AG04449 (cell line): ENCODE measurements around the gene SLC49A3.

Experiments
- CTCF ChIA-PET: fragments of 350-600 bp; formaldehyde crosslinking; extraction: SDS; loops from one replicate; lab custom pipeline; 2021; ENCODE audit warnings: antibody characterized with exemption; lab: Yijun Ruan, JAX
- POLR2A ChIA-PET: fragments of 400-600, 350-600 bp; formaldehyde crosslinking; extraction: SDS; loops from one replicate; lab custom pipeline; 2020; ENCODE audit warnings: antibody characterized with exemption, inconsistent platforms; lab: Yijun Ruan, JAX
- DNase-seq: peaks from one replicate; pipeline ENCODE4 v3.0.0-alpha.2; 2010; ENCODE audit warnings: low read depth, low spot score
- H3K4me3 ChIP-seq: 2 replicates; pipeline ENCODE4 v1.5.1; 2011; ENCODE audit warnings: low read depth, mild to moderate bottlenecking, control low read depth, low read length
- TF ChIP-seq, protein P1 (sequence below): IDR thresholded peaks from one replicate; pipeline ENCODE4 v1.5.1; 2011; ENCODE audit warnings: mild to moderate bottlenecking, moderate library complexity, low read length, control low read depth, inconsistent platforms; ENCODE audit not compliant: insufficient read depth; ENCODE audit errors: missing control alignments

Gene SLC49A3

GRCh38 chr4:687048-687970 is 1.6 kb downstream of the SLC49A3 start:
- no peak overlapping the region for H3K4me3 ChIP-seq
- ChIA-PET POLR2A (no interaction called here), CTCF (interaction anchor here (0.7 to 2.2 kb wide), 3 partner anchors 12 to 53 kb away, joined by 3 to 6 read pairs (median 4); partner anchors contain the start of gene ATP5ME)
- TF ChIP-seq, protein P1, sequence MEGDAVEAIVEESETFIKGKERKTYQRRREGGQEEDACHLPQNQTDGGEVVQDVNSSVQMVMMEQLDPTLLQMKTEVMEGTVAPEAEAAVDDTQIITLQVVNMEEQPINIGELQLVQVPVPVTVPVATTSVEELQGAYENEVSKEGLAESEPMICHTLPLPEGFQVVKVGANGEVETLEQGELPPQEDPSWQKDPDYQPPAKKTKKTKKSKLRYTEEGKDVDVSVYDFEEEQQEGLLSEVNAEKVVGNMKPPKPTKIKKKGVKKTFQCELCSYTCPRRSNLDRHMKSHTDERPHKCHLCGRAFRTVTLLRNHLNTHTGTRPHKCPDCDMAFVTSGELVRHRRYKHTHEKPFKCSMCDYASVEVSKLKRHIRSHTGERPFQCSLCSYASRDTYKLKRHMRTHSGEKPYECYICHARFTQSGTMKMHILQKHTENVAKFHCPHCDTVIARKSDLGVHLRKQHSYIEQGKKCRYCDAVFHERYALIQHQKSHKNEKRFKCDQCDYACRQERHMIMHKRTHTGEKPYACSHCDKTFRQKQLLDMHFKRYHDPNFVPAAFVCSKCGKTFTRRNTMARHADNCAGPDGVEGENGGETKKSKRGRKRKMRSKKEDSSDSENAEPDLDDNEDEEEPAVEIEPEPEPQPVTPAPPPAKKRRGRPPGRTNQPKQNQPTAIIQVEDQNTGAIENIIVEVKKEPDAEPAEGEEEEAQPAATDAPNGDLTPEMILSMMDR, result no peak
- no peak for DNase-seq

DNA sequence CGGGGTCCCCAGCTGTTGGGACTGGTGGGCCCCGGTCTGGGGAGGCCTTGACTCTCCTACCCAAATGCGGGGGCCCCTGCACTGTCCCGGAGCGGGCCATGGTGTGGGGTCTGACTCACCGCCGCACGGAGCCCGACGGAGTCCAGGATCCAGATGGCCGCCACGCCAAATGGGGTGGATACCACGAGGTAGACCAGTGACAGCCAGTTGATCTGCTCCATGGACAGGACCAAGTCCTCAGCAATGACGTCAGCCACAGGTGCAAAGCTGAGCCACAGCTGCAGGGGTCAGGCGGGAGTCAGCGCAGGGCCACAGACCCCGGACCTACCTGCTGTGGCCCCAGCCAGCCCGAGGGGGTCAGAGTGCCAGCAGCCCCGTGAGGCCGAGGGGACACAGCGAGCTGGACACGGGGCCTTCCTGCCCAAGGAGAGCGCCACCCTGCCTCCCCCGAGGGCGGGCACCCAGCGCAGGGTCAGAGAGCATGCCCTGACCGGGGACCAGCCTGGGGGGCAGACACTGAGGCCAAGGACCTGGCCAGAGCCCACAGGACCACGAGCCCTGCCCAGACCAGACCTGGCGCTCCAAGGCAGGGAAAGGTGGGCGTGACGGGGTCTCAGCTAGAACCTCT is 2.4 kb downstream of the SLC49A3 start:
- CTCF ChIA-PET, result interaction anchor here (0.9 to 2.2 kb wide), 2 partner anchors 11 to 13 kb away, joined by 4 to 6 read pairs; partner anchors contain the start of gene ATP5ME

GRCh38 chr4:685679-686412 is 3.1 kb downstream of the SLC49A3 start:
- POLR2A ChIA-PET, result no interaction called here
- TF ChIP-seq, protein P1, result no peak
- CTCF ChIA-PET, result interaction anchor here (2.2 kb wide), 1 partner anchor 10 kb away, joined by 6 read pairs; no protein-coding TSS in a partner anchor
- DNase-seq, result no peak
- H3K4me3 ChIP-seq, result no peak overlapping the region

More for the DNA sequence above, 2.4 kb downstream of the SLC49A3 start:
- TF ChIP-seq, protein P1, result no peak
- no peak overlapping the region for H3K4me3 ChIP-seq
- DNase-seq, result no peak
- POLR2A ChIA-PET, result no interaction called here

DNA sequence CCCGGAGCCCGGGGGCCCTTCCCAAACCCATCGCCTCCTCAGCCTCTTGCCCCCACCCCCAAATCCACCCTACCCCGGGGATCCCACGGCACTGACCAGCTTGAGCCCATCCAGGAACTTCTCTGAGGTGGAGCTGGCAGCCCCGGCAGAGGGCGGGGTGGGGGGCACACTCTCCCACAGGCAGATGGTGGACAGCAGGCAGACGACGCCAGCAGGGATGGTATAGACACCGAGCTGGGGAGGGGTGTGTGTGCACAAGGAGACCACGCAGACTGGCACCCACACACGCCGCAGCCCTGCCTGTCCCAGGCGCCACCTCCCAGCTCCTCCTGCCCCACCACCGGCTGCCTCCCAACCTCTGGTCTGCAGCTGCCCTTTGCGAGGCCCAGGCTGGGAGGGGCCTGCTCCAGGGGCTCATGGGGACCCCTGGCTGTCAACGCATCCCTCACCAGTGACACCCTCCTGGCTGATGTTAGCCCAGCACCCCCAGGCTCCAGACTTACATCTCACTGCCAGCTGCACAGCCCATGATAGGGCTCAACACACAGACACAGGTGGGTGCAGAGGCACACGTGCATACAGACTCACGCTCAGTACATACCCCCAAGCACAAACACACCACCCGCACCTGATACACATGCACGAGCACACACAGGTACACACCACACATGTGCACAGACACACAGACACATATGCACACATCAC is 4.2 kb downstream of the SLC49A3 start:
- POLR2A ChIA-PET, result interaction anchor here (1.4 kb wide), 1 partner anchor 10 kb away, joined by 3 read pairs; the partner anchor contains the start of genes ATP5ME and MYL5
- CTCF ChIA-PET, result interaction anchor here (0.8 to 2.3 kb wide), 6 partner anchors 10 to 302 kb away, joined by 3 to 25 read pairs (median 4); partner anchors contain the start of genes ATP5ME, IDUA and MYL5

GRCh38 chr4:683982-684622 is 4.8 kb downstream of the SLC49A3 start:
- H3K4me3 ChIP-seq, result no peak overlapping the region
- CTCF ChIA-PET, result interaction anchor here (0.7 to 2.3 kb wide), 8 partner anchors 8 to 303 kb away, joined by 3 to 25 read pairs (median 4); partner anchors contain the start of genes ATP5ME, IDUA and MYL5
- POLR2A ChIA-PET, result interaction anchor here (1.4 kb wide), 1 partner anchor 10 kb away, joined by 3 read pairs; the partner anchor contains the start of genes ATP5ME and MYL5
- no peak for DNase-seq
- TF ChIP-seq, protein P1, result peak; percentile 89

More for the DNA sequence above, 4.2 kb downstream of the SLC49A3 start:
- H3K4me3 ChIP-seq, result no peak overlapping the region
- DNase-seq, result no peak
- TF ChIP-seq, protein P1, result no peak
